HG03175 (cell line): ENCODE measurements around the gene RGS6.

Source experiments
- ATAC-seq: cut with Tn5 transposase; IDR thresholded peaks from one replicate; pipeline ENCODE4 v1.9.1; 2021; ENCODE audit warnings: mild to moderate bottlenecking, moderate library complexity; ENCODE audit not compliant: unreplicated experiment

RGS6 gene

GRCh38 chr14:72565917-72566316 is 633.7 kb downstream of the RGS6 start:
- no peak for ATAC-seq

- ATAC-seq, result no peak
These were observed 635.0 kb downstream of the RGS6 start for GRCh38 chr14:72567226-72567625.

GRCh38 chr14:72568296-72568992 is 636.2 kb downstream of the RGS6 start:
- no peak for ATAC-seq

- no peak for ATAC-seq
These were observed 641.6 kb downstream of the RGS6 start for GRCh38 chr14:72573725-72574417.

- ATAC-seq, result no peak
These were observed 642.5 kb downstream of the RGS6 start for GRCh38 chr14:72574715-72575114.

DNA sequence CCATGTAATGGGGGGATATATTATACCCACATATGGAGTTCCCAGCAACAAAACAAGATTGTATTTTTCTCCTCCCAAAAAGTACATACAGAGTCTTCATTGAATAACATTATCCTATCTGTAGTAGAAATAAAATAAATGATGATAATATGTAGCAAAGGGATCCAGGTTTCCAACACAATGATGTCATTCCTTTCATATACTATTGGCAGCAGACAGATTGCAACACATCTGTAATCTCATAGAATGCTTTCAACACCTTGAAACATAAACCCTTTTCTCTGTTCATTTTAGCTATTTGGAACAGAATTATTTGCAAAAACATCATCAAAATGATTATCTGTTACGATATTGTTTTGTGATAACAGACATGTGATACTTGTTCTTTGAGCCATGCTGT is 644.0 kb downstream of the RGS6 start:
- no peak for ATAC-seq

GRCh38 chr14:72577521-72577920 is 645.3 kb downstream of the RGS6 start:
- ATAC-seq, result no peak

DNA sequence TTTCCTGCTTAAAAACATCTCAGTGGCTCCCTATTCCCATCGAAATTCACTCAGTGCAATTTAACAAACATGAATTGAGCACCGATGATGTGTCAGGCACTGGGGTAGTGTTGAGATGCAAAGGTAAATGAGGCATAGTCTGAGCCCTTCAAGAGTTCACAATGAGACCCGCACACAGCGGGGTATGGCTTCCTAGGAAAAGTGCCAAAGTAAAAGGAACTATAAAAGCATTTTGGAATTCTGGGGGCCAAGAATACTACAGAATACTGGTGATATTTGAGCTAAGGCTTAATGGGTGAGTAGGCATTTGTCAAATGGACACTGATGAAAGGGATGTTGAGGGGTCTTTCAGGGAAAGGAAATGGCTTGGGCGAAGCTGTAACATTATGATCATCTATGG is 646.3 kb downstream of the RGS6 start:
- no peak for ATAC-seq

GRCh38 chr14:72582582-72582981 is 650.4 kb downstream of the RGS6 start:
- no peak for ATAC-seq

- no peak for ATAC-seq
These were observed 651.4 kb downstream of the RGS6 start for GRCh38 chr14:72583316-72584272.

- ATAC-seq, result no peak
These were observed 656.3 kb downstream of the RGS6 start for GRCh38 chr14:72588521-72588920.

- no peak for ATAC-seq
These were observed 657.4 kb downstream of the RGS6 start for GRCh38 chr14:72589652-72590051.

GRCh38 chr14:72590577-72590976 is 658.3 kb downstream of the RGS6 start:
- no peak for ATAC-seq

GRCh38 chr14:72591391-72591790 is 659.2 kb downstream of the RGS6 start:
- ATAC-seq, result no peak

DNA sequence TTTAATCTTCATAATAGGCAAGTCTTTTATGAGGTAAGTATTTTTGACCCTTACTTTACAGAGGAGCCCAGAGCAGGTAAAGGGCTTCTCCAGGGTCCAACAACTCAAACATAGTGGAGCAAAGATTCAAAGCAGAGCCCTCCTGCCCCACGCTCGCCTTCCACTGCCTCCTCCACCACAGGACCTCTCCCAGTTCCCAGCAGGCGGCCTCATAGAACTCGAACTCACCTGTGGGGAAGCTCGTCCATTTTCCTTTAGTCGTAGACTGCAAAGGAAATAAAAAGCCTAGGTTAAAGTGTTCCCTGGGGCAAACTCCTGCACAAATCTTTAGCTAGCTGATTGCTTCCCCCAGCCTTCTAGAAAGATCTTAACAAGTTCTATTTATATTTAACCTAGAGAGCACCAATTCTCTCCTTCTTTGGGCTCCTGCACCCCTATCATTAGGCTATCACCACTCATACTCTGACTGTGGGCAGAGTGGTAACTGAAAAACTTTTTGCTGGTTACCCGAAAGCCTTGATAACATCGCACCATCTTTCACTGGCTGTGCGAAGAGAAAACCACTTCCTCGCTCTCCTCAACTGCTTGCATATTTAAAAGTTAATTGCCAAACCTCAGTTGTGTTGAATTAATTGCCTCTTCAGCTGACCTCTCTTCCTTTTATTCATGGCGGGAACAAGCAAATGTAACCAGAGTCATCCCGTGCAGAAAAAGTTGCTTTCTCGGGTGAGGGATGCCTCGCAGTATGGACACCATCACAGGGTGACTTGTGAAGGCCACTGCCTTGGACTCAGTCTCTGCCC is 662.1 kb downstream of the RGS6 start:
- ATAC-seq, result peak; percentile 79

- no peak for ATAC-seq
These were observed 663.1 kb downstream of the RGS6 start for GRCh38 chr14:72595152-72595862.

- ATAC-seq, result no peak
These were observed 665.3 kb downstream of the RGS6 start for GRCh38 chr14:72597252-72598233.

- ATAC-seq, result no peak
These were observed 666.1 kb downstream of the RGS6 start for GRCh38 chr14:72598306-72598705.
